Prostate gland (tissue), 2 donors: ENCODE measurements around the gene PALD1.

ENCODE experiments used
- POLR2A ChIP-seq: fragments of 450-650 bp; IDR thresholded peaks from one replicate; pipeline ENCODE4 v1.6.1; 2016; ENCODE audit warnings: antibody characterized with exemption, mild to moderate bottlenecking
- POLR2AphosphoS5 ChIP-seq: sonication (generic); formaldehyde crosslinking; IDR thresholded peaks from one replicate; pipeline ENCODE4 v1.6.1; 2017; ENCODE audit warnings: antibody characterized with exemption
- TF ChIP-seq, protein P1 (sequence below), 4 experiments: fragments of 200-600 bp in 2 of 4; fragments of 450-650 bp in 2 of 4; sonication (generic) in 2 of 4; IDR thresholded peaks; 1 replicate in 3 of 4; 2 replicates in 1 of 4; pipeline ENCODE4 v1.5.1; 2016 to 2019; ENCODE audit warnings: antibody characterized with exemption in 4 of 4, mild to moderate bottlenecking in 2 of 4, moderate library complexity in 2 of 4

DNA sequence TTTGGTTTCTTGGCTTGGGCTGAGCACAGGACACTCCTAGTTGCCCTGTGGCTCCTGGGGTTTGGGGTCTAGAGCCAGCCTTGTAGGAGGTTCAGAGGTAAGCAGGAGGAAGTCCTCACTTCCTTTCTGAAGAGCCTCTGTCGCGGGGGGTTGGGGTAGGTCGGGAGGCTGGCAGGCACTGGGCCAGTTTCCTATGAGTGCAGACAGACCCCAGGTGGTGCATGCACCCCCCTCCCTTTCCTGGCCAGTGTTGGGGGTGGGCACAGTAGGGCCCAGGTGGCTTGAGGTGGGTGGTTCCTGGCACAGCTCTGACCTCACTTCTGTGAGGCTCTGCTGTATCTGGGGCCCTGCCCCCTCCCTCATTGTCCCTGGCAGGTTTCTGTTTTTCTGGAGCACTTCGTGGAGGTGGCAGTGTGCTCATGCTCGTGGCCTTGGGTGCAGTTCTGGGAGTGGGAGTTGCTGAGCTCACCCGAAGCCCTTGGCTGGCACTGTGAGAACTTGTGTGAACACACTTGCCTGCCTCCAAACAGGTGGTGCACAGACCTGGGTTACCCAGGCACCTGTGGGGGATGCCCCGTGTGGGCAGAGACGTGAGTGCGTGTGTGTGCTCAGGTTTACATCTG, 1.8 kb downstream of the PALD1 start:
- TF ChIP-seq, protein P1, sequence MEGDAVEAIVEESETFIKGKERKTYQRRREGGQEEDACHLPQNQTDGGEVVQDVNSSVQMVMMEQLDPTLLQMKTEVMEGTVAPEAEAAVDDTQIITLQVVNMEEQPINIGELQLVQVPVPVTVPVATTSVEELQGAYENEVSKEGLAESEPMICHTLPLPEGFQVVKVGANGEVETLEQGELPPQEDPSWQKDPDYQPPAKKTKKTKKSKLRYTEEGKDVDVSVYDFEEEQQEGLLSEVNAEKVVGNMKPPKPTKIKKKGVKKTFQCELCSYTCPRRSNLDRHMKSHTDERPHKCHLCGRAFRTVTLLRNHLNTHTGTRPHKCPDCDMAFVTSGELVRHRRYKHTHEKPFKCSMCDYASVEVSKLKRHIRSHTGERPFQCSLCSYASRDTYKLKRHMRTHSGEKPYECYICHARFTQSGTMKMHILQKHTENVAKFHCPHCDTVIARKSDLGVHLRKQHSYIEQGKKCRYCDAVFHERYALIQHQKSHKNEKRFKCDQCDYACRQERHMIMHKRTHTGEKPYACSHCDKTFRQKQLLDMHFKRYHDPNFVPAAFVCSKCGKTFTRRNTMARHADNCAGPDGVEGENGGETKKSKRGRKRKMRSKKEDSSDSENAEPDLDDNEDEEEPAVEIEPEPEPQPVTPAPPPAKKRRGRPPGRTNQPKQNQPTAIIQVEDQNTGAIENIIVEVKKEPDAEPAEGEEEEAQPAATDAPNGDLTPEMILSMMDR (IDR thresholded peaks at IDR 0.05), result no peak
- TF ChIP-seq POLR2AphosphoS5 (no peak), POLR2A (no peak)
